Measurements from ENCODE around the gene PTPRM.

Gene PTPRM

GRCh38 chr18:7532942-7533341 lies 34.2 kb upstream of the PTPRM start:
- Histone ChIP-seq H3K4me3 (ENCODE audit: insufficient read depth, low read length, poor library complexity, severe bottlenecking) (no peak overlapping the region), H3K36me3 (ENCODE audit: low read length) (no peaks in the 10 kb centered on the region), H3K27me3 (ENCODE audit: low read length) (no peaks in the 10 kb centered on the region), H3K9me3 (ENCODE audit: insufficient read depth, low read length) (no peaks in the 10 kb centered on the region), H3K4me2 (ENCODE audit: low read depth, low read length, poor library complexity, severe bottlenecking) (no peak overlapping the region), H3K79me2 (ENCODE audit: insufficient read depth, low read length) (no peaks in the 10 kb centered on the region), H2AFZ (ENCODE audit: low read depth, low read length, severe bottlenecking) (no peak overlapping the region), H3F3A (ENCODE audit: insufficient read depth) (no peaks in the 10 kb centered on the region), H4K20me1 (ENCODE audit: low read depth, low read length) (no peaks in the 10 kb centered on the region), H3K27ac (ENCODE audit: low read depth, low read length) (no peak overlapping the region), H3K9ac (ENCODE audit: low read length) (no peak overlapping the region), H3K9me2 (replicated peaks; ENCODE audit: insufficient read depth, low read length) (no peaks in the 10 kb centered on the region)
- TF ChIP-seq EZH2phosphoT487 (conservative IDR thresholded peaks at IDR 0.05; ENCODE audit: low read length) (no peak), CTCF (IDR thresholded peaks at IDR 0.05; ENCODE audit: insufficient read depth, low read length, poor library complexity, severe bottlenecking) (no peak)

- Histone ChIP-seq H2AFZ (ENCODE audit: low read depth, low read length, severe bottlenecking) (no peak overlapping the region), H3K27me3 (ENCODE audit: low read length) (no peaks in the 10 kb centered on the region), H3K9me3 (ENCODE audit: insufficient read depth, low read length) (no peaks in the 10 kb centered on the region), H3K9ac (ENCODE audit: low read length) (no peak overlapping the region), H3K27ac (ENCODE audit: low read depth, low read length) (no peak overlapping the region), H3K4me2 (ENCODE audit: low read depth, low read length, poor library complexity, severe bottlenecking) (no peak overlapping the region), H4K20me1 (ENCODE audit: low read depth, low read length) (no peaks in the 10 kb centered on the region), H3K4me3 (ENCODE audit: insufficient read depth, low read length, poor library complexity, severe bottlenecking) (no peak overlapping the region), H3K79me2 (ENCODE audit: insufficient read depth, low read length) (no peaks in the 10 kb centered on the region), H3K36me3 (ENCODE audit: low read length) (no peaks in the 10 kb centered on the region), H3F3A (ENCODE audit: insufficient read depth) (no peaks in the 10 kb centered on the region), H3K9me2 (replicated peaks; ENCODE audit: insufficient read depth, low read length) (no peaks in the 10 kb centered on the region)
- TF ChIP-seq CTCF (IDR thresholded peaks at IDR 0.05; ENCODE audit: insufficient read depth, low read length, poor library complexity, severe bottlenecking) (no peak), EZH2phosphoT487 (conservative IDR thresholded peaks at IDR 0.05; ENCODE audit: low read length) (no peak)
These were observed 31.5 kb upstream of the PTPRM start for GRCh38 chr18:7535436-7536205.

DNA sequence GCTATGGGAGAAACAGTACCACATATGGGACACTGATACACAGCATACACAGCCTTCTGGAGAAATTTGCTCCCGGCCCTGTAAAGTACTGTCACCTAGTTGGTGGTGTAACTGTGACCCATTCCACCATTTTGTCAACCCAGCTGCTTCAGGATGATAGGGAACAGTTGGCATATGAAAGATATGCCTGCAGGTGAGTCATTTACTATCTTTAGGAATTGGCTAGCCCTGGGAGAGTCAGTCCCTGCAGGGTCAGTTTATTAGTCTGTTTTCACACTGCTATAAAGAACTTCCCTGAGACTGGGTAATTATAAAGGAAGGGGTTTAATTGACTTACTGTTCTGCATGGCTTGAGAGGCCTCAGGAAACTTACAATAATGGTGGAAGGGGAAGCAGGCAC lies 30.0 kb upstream of the PTPRM start:
- Histone ChIP-seq H3F3A (ENCODE audit: insufficient read depth) (no peaks in the 10 kb centered on the region), H3K27me3 (ENCODE audit: low read length) (no peaks in the 10 kb centered on the region), H3K36me3 (ENCODE audit: low read length) (no peaks in the 10 kb centered on the region), H2AFZ (ENCODE audit: low read depth, low read length, severe bottlenecking) (no peak overlapping the region), H3K4me3 (ENCODE audit: insufficient read depth, low read length, poor library complexity, severe bottlenecking) (no peak overlapping the region), H3K79me2 (ENCODE audit: insufficient read depth, low read length) (no peaks in the 10 kb centered on the region), H3K9ac (ENCODE audit: low read length) (no peak overlapping the region), H3K9me3 (ENCODE audit: insufficient read depth, low read length) (no peaks in the 10 kb centered on the region), H3K27ac (ENCODE audit: low read depth, low read length) (no peak overlapping the region), H3K4me2 (ENCODE audit: low read depth, low read length, poor library complexity, severe bottlenecking) (no peak overlapping the region), H4K20me1 (ENCODE audit: low read depth, low read length) (no peaks in the 10 kb centered on the region), H3K9me2 (replicated peaks; ENCODE audit: insufficient read depth, low read length) (no peaks in the 10 kb centered on the region)
- TF ChIP-seq EZH2phosphoT487 (conservative IDR thresholded peaks at IDR 0.05; ENCODE audit: low read length) (no peak), CTCF (IDR thresholded peaks at IDR 0.05; ENCODE audit: insufficient read depth, low read length, poor library complexity, severe bottlenecking) (no peak)

Measured in SU-DHL-6 (cell line).